GM18861 (cell line): ENCODE results near the gene HACE1.
"Not testable (repeated sequence)": the region's sequence is repeated elsewhere in the genome, so short reads cannot be mapped to it uniquely, and the experiment has no call there.

Experiments used
- ATAC-seq: cut with Tn5 transposase; IDR thresholded peaks from one replicate; pipeline ENCODE4 v1.9.1; 2021; ENCODE audit not compliant: unreplicated experiment

Gene HACE1

DNA sequence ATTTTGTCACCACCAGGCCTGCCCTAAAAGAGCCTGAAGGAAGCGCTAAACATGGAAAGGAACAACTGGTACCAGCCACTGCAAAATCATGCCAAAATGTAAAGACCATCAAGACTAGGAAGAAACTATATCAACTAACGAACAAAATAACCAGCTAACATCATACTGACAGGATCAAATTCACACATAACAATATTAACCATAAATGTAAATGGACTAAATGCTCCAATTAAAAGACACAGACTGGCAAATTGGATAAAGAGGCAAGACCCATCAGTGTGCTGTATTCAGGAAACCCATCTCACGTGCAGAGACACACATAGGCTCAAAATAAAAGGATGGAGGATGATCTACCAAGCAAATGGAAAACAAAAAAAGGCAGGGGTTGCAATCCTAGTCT, 120.6 kb downstream of the HACE1 start:
- not testable (repeated sequence) for ATAC-seq

- not testable (repeated sequence) for ATAC-seq
Measured at GRCh38 chr6:104737567-104737966, 122.2 kb downstream of the HACE1 start.

- ATAC-seq: no peak
Measured at GRCh38 chr6:104736545-104736944, 123.2 kb downstream of the HACE1 start.

DNA sequence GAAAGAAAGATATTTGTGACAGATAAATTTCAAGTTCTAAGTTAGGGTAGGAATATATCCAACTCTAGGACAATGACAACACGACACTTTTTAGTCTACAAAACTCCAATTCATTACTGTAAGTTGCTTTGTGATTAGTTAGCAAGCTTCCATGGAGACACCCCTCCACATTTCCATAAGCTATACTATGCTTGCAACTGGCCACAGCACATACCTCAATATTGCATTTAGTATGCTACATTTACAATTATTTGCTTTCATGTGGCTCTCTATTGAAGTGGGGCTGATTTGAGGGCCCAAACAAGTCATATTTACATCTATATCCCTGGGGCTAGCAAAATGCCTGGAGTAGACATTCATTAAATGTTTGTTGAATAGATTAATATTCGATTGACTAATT, 129.3 kb downstream of the HACE1 start:
- ATAC-seq: no peak

DNA sequence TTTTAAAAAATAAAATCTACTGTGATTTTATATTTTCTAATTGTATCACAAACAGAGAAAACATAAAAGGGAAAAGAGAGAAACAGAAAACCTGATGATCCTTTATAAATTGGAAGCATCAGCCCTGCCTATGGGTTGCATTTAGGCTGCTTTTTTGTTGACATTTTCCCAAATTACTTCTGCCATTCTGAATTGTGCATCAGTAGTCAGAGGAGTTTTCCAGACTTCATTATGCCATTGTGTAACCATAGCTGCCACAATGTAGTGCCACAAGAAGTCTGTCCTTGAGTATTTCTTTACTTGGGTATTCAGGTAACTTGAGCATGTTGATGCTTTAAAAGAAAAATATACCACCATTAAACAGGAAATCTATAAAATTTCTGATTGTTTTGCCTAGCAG, 130.3 kb downstream of the HACE1 start:
- ATAC-seq: no peak

- no peak for ATAC-seq
Measured at GRCh38 chr6:104728448-104728847, 131.3 kb downstream of the HACE1 start.

DNA sequence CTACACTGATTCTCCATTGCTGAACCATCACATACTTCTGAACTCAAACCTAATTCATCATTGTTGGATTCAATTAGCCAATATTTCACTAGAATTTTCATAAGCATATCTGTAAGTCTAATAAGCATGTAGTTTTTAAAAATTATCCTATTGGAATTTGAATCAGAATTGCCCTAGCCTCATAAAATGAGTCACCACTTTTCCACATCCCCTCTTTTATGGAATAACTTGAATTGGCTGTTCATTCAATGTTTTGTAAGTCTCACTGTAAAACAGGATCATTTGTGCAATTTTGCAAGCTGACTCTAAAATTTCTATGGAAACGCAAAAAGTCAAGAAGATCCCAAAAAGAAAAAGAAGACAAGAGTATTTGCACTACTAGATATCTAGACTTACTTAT, 141.0 kb downstream of the HACE1 start:
- ATAC-seq: no peak

DNA sequence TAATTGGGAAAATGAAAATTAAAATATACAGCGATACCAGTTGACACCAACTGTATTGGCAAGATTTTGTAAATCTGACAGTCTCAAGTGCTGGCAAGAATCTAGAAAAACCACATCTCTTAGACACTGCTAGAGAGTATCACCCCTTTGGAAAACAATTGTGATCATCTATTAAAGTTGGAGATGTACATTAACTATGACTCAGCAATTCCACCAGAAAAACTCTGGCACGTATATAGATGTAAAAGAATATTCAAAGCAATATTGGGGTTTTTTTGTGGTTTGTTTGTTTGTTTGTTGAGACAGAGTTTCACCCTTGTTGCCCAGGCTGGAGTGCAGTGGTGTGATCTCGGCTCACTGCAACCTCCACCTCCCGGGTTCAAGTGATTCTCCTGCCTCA, 142.9 kb downstream of the HACE1 start:
- no peak for ATAC-seq

DNA sequence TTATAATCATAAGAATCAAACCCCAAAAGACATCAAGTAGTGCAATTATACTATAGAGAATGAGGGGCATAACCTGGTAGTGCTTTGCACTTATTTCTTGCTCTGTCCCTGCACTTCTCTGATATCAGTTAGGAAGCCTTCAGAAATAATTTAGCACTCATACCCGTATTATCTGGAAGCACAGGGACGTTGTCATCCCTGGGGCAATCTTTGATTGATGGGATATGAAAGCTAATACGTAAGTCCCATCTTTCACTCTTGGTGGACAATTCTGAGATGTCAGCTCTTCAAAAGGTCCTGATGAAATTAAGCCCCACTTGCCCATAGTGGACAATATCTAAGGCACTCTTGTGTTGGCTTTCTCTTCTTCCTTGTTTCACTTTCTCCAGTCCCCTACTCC, 144.9 kb downstream of the HACE1 start:
- no peak for ATAC-seq

DNA sequence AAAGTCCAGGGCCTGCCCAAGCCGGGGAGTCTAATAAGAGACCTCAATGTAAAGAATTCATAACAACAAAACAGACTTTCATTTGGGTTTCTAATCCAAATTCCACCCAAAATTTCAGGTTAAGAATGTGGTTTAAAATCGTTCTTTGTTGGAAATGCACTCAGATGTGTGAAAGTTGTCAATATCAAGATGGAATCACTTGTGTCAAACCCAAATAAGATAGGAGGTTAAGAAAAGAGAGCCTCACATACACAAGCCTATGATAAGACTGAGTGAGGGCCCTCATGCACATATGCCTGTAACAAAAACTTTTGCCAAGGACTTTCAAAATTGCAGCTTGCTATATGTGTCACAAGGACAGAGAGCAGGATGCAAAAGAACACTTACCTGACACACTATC, 145.7 kb downstream of the HACE1 start:
- no peak for ATAC-seq

- ATAC-seq: no peak
Measured at GRCh38 chr6:104711371-104711770, 148.3 kb downstream of the HACE1 start.

DNA sequence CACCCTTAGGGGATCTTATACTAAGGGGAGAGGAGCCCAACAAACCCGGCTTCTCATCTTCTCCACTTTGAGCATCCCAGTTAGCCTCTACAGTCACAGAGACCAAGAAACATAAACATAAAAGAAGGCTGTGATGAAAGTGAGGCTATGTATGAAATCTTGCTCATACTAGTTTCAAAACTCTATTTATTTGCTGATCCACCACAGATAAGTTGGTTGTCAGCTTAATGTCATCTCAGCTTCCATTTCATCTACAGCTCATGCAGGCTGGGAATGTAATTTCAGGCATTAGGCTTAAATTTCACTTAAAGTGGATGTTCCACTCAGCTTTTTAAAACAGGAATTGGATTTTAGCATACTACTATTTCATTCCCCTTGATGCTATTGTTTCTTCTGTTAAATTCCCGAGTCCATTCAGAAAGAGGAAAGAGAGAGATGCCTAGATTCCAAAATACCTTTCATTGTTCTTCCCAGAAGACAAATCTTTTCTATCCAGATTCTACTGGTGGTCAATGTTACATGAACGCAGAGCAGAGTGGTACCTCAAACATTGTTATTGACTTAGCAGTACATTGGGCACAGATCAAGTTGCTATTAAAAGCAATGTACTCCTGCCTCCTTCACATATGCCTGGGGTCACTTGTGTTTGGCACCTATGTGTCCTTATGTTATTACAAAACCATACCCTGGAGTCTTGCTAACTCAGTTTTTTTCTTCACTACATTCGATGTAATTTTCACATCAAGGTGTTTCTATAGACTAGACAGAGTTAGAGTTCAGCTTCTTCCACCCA, 149.0 kb downstream of the HACE1 start:
- no peak for ATAC-seq

DNA sequence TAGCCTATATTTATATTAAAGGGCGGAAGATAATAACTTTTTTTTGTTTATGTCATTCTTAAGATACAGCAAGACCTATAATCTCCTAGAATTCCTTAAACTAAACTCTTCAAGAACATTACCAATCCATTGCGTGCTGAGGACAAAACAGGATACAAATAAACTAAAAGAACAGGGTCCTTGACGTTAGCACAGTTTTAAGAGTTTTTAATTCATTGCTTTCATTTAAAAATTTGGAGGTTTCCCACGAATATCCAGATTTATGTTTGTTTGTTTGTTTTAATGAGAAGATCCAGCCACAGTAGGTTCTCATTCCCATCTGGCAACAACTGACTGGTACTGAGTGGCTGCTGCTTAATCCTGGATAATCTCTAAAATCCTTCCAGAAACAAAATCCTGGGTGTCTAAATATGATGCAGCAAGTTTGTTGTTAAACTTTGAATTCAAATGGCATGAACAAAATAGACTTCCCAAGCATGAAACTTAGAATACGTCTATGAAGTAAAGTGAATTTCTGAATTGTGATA, 153.7 kb downstream of the HACE1 start:
- ATAC-seq: no peak

DNA sequence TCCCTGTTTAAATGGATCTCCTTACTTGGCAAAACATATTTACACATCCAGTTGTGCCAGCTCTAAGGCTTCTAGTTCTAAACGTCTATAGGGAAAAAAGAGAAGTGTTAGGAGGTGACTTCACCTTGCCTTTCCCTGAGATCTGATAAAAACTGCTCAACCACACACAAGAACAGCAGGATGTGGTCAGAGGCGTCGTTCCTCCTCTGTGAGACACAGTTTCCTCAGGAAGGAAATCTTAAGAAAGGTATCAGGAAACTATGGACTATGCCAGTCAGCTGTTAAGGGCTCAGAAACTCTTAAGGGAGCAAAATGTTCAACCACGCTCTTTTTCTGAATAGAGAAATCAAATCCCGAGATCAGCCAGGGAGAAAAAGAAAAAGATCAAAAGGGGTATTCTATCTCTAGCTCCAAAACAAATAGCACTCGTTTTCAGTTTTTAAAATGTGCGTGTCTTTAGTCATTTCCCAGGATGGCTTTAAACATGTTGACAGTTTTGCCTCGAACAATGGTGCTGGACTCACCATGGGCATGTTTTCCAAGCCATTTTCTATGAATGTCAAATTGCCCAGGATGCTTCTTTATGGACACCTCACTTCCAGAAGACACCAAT, 154.5 kb downstream of the HACE1 start:
- no peak for ATAC-seq

- no peak for ATAC-seq
Measured at GRCh38 chr6:104704191-104704590, 155.5 kb downstream of the HACE1 start.

DNA sequence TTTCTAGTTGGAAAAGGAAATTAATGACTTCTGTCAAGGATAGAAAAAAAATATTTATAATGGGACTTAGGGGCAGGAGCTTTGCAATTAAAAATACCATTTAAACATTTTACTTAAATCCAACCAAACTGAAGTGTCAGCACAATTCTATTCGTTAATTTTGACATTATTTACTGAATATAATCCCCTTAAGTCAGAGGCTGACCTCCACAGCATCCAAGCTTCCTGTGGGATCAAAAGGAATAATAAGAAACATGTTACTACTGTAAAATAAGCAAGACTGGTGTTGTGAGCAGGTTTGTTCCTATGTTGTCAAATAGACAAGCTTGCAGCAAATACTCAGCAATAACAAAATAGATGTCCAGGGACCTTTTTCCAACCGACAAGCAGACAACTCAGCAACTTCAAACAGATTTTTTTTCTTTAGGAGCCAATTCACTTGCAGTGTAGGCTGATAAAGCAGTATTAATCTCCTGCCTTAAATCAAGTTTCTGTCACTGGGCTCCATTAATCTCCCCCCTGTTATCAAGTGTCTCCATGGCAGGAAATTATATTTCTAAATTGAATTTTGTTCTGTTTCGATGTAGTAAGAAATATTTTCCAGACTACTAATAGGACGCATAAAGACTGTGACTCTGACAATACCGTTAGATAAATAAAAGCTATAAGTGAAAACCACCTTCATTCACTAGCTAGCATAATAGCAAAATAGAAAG, 157.4 kb downstream of the HACE1 start:
- no peak for ATAC-seq

- no peak for ATAC-seq
Measured at GRCh38 chr6:104700371-104701185, 159.1 kb downstream of the HACE1 start.

DNA sequence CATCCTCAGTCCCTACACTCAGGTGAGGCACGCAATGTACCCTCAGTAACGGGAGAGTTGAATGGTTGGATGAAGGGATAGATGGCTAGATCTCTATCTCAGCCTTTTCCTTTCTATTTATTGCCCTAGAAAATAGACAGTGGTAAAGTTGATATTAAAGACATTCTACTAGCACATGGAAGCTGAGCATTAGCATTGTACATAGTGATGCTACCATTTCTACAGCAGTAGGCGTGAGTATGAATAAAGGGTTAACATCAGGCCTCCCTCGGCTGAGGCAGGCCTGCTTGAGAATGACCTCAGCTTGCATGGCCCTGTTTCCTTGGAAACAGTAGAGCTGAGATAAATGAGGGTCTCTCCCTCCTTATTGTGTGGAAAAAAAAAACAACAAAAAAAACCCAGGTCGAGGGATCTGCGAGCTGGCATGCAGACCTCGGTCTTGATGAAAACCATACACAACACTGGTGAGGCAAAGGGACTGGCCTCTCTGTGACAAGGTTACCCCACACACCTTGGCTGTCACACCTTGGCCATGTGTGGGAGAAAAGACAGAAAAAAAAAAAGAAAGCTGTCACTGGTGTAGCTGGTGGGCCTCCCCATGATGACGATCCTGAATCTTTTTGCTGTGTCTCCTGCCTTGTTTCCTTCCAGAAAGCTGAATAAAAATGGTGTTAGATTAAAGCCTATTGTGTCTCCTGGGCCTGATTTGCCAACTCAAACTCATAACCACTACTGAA, 160.0 kb downstream of the HACE1 start:
- ATAC-seq: no peak

DNA sequence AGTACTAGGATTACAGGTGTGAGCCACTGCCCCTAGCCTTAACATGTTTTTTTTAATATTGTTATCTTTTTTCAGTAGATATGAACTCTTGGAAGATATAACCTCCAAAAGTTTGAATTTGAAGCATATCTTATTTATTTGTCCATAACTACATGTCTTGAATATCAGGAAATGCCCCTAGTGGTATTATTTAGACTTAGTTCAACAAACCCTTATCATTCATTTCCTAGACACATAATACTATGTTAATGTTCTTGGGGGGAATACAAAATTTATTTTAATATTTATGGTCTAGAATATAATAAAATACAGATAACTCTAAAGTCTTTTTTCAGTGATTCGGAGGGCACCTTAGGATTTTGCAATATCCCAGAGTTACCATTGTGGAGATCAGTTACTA, 160.7 kb downstream of the HACE1 start:
- ATAC-seq: no peak

GRCh38 chr6:104692008-104692407, 167.7 kb downstream of the HACE1 start:
- ATAC-seq: no peak
